ENCODE measurements around the gene GPC1.

DNA sequence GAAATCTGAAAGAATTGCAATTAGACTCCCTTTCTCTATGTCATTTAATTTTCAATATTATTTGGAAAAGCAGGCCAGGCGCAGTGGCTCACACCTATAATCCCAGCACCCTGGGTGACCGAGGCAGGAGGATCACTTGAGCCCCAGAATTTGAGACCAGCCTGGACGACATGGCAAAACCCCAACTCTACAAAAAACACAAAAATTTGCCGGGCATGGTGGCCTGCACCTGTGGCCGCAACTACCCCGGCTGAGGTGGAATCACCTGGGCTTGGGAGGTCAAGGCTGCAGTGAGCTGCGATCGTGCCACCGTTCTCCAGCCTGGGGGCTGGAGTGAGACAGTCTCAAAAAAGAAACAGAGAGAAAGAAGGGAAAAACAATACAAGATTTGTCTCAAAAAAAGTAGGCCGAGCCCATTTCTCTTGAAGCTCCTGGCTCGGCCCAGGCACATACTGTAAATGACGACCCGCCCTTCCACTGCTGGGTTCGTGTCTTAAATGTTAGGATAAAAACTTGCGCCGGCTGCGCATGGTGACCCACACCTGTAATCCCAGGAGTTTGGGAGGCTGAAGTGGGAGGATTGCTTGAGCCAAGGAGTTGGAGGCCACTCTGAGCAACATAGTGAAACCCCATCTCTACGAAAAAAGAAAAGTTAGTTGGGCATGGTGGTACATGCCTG, 31.1 kb upstream of the GPC1 start:
- TF ChIP-seq, protein P1, sequence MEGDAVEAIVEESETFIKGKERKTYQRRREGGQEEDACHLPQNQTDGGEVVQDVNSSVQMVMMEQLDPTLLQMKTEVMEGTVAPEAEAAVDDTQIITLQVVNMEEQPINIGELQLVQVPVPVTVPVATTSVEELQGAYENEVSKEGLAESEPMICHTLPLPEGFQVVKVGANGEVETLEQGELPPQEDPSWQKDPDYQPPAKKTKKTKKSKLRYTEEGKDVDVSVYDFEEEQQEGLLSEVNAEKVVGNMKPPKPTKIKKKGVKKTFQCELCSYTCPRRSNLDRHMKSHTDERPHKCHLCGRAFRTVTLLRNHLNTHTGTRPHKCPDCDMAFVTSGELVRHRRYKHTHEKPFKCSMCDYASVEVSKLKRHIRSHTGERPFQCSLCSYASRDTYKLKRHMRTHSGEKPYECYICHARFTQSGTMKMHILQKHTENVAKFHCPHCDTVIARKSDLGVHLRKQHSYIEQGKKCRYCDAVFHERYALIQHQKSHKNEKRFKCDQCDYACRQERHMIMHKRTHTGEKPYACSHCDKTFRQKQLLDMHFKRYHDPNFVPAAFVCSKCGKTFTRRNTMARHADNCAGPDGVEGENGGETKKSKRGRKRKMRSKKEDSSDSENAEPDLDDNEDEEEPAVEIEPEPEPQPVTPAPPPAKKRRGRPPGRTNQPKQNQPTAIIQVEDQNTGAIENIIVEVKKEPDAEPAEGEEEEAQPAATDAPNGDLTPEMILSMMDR (tag by site-specific recombination; IDR thresholded peaks at IDR 0.05), result no peak
- TF ChIP-seq, protein P2, sequence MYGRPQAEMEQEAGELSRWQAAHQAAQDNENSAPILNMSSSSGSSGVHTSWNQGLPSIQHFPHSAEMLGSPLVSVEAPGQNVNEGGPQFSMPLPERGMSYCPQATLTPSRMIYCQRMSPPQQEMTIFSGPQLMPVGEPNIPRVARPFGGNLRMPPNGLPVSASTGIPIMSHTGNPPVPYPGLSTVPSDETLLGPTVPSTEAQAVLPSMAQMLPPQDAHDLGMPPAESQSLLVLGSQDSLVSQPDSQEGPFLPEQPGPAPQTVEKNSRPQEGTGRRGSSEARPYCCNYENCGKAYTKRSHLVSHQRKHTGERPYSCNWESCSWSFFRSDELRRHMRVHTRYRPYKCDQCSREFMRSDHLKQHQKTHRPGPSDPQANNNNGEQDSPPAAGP (tag by site-specific recombination; IDR thresholded peaks at IDR 0.05), result no peak
- TF ChIP-seq ZBTB21 (tag by site-specific recombination; IDR thresholded peaks at IDR 0.05) (no peak), KLF1 (tag by site-specific recombination; IDR thresholded peaks at IDR 0.05) (no peak), ZNF510 (tag by site-specific recombination; IDR thresholded peaks at IDR 0.05; ENCODE audit: insufficient replicate concordance) (no peak)
- TF ChIP-seq, protein P3, sequence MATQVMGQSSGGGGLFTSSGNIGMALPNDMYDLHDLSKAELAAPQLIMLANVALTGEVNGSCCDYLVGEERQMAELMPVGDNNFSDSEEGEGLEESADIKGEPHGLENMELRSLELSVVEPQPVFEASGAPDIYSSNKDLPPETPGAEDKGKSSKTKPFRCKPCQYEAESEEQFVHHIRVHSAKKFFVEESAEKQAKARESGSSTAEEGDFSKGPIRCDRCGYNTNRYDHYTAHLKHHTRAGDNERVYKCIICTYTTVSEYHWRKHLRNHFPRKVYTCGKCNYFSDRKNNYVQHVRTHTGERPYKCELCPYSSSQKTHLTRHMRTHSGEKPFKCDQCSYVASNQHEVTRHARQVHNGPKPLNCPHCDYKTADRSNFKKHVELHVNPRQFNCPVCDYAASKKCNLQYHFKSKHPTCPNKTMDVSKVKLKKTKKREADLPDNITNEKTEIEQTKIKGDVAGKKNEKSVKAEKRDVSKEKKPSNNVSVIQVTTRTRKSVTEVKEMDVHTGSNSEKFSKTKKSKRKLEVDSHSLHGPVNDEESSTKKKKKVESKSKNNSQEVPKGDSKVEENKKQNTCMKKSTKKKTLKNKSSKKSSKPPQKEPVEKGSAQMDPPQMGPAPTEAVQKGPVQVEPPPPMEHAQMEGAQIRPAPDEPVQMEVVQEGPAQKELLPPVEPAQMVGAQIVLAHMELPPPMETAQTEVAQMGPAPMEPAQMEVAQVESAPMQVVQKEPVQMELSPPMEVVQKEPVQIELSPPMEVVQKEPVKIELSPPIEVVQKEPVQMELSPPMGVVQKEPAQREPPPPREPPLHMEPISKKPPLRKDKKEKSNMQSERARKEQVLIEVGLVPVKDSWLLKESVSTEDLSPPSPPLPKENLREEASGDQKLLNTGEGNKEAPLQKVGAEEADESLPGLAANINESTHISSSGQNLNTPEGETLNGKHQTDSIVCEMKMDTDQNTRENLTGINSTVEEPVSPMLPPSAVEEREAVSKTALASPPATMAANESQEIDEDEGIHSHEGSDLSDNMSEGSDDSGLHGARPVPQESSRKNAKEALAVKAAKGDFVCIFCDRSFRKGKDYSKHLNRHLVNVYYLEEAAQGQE (tag by site-specific recombination; IDR thresholded peaks at IDR 0.05), result no peak
- TF ChIP-seq, protein P4, sequence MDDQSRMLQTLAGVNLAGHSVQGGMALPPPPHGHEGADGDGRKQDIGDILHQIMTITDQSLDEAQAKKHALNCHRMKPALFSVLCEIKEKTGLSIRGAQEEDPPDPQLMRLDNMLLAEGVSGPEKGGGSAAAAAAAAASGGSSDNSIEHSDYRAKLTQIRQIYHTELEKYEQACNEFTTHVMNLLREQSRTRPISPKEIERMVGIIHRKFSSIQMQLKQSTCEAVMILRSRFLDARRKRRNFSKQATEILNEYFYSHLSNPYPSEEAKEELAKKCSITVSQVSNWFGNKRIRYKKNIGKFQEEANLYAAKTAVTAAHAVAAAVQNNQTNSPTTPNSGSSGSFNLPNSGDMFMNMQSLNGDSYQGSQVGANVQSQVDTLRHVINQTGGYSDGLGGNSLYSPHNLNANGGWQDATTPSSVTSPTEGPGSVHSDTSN (CRISPR knock-in tag; IDR thresholded peaks at IDR 0.05), result no peak
- TF ChIP-seq, protein P5, sequence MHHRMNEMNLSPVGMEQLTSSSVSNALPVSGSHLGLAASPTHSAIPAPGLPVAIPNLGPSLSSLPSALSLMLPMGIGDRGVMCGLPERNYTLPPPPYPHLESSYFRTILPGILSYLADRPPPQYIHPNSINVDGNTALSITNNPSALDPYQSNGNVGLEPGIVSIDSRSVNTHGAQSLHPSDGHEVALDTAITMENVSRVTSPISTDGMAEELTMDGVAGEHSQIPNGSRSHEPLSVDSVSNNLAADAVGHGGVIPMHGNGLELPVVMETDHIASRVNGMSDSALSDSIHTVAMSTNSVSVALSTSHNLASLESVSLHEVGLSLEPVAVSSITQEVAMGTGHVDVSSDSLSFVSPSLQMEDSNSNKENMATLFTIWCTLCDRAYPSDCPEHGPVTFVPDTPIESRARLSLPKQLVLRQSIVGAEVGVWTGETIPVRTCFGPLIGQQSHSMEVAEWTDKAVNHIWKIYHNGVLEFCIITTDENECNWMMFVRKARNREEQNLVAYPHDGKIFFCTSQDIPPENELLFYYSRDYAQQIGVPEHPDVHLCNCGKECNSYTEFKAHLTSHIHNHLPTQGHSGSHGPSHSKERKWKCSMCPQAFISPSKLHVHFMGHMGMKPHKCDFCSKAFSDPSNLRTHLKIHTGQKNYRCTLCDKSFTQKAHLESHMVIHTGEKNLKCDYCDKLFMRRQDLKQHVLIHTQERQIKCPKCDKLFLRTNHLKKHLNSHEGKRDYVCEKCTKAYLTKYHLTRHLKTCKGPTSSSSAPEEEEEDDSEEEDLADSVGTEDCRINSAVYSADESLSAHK (tag by site-specific recombination; IDR thresholded peaks at IDR 0.05), result no peak

Measured in HEK293 (cell line).